IPS-18a (cell line): ENCODE measurements around the gene USP19.

Experiments
- H3K27ac ChIP-seq: one replicate; pipeline ENCODE4 v1.5.1; 2013; ENCODE audit warnings: low read length
- H3K27me3 ChIP-seq: one replicate; pipeline ENCODE4 v1.6.1; 2013; ENCODE audit warnings: mild to moderate bottlenecking, low read length; ENCODE audit not compliant: control insufficient read depth, insufficient read depth
- H3K36me3 ChIP-seq: one replicate; pipeline ENCODE4 v1.6.1; 2013; ENCODE audit warnings: low read depth, low read length; ENCODE audit not compliant: control insufficient read depth
- H3K4me1 ChIP-seq: one replicate; pipeline ENCODE4 v1.6.1; 2013; ENCODE audit warnings: low read depth, low read length; ENCODE audit not compliant: control insufficient read depth
- H3K4me3 ChIP-seq: one replicate; pipeline ENCODE4 v1.5.1; 2013; ENCODE audit warnings: low read length
- H3K9ac ChIP-seq: one replicate; pipeline ENCODE4 v1.6.1; 2013; ENCODE audit warnings: mild to moderate bottlenecking, low read length, moderate library complexity
- H3K9me3 ChIP-seq: one replicate; pipeline ENCODE4 v1.6.1; 2013; ENCODE audit warnings: low read depth, low read length; ENCODE audit not compliant: control insufficient read depth

Gene USP19

GRCh38 chr3:49158103-49158709, 37.6 kb upstream of the USP19 start:
- H3K4me3 ChIP-seq = no peak overlapping the region
- no peaks in the 10 kb centered on the region for H3K4me1 ChIP-seq
- no peak overlapping the region for H3K27ac ChIP-seq

GRCh38 chr3:49157289-49157688, 36.7 kb upstream of the USP19 start:
- H3K9me3 ChIP-seq = no peaks in the 10 kb centered on the region
- H3K36me3 ChIP-seq = peaks cover 5% of the 10 kb centered on the region
- no peaks in the 10 kb centered on the region for H3K27me3 ChIP-seq
- no peak overlapping the region for H3K9ac ChIP-seq
- H3K27ac ChIP-seq = no peak overlapping the region
- no peaks in the 10 kb centered on the region for H3K4me1 ChIP-seq
- no peak overlapping the region for H3K4me3 ChIP-seq

More at GRCh38 chr3:49158103-49158709, 37.6 kb upstream of the USP19 start:
- peaks cover 10% of the 10 kb centered on the region for H3K36me3 ChIP-seq
- no peaks in the 10 kb centered on the region for H3K27me3 ChIP-seq
- no peaks in the 10 kb centered on the region for H3K9me3 ChIP-seq
- no peak overlapping the region for H3K9ac ChIP-seq

GRCh38 chr3:49153349-49153912, 32.8 kb upstream of the USP19 start:
- Histone ChIP-seq H3K36me3 (no peaks in the 10 kb centered on the region), H3K27ac (no peak overlapping the region), H3K27me3 (no peaks in the 10 kb centered on the region), H3K9ac (no peak overlapping the region), H3K4me1 (no peaks in the 10 kb centered on the region), H3K4me3 (no peak overlapping the region), H3K9me3 (no peaks in the 10 kb centered on the region)

- Histone ChIP-seq H3K4me1 (no peaks in the 10 kb centered on the region), H3K4me3 (no peak overlapping the region)
Observed at GRCh38 chr3:49151610-49152009, 31.0 kb upstream of the USP19 start.

GRCh38 chr3:49148159-49148558, 27.5 kb upstream of the USP19 start:
- no peaks in the 10 kb centered on the region for H3K36me3 ChIP-seq
- no peaks in the 10 kb centered on the region for H3K27me3 ChIP-seq
- no peaks in the 10 kb centered on the region for H3K4me1 ChIP-seq
- H3K27ac ChIP-seq = no peak overlapping the region
- no peaks in the 10 kb centered on the region for H3K9me3 ChIP-seq
- no peak overlapping the region for H3K9ac ChIP-seq
- no peak overlapping the region for H3K4me3 ChIP-seq

More at GRCh38 chr3:49151610-49152009, 31.0 kb upstream of the USP19 start:
- Histone ChIP-seq H3K36me3 (no peaks in the 10 kb centered on the region), H3K9me3 (no peaks in the 10 kb centered on the region), H3K27ac (no peak overlapping the region), H3K27me3 (no peaks in the 10 kb centered on the region), H3K9ac (no peak overlapping the region)

- no peaks in the 10 kb centered on the region for H3K4me1 ChIP-seq
- no peak overlapping the region for H3K9ac ChIP-seq
- H3K9me3 ChIP-seq = no peaks in the 10 kb centered on the region
- H3K27ac ChIP-seq = no peak overlapping the region
- no peaks in the 10 kb centered on the region for H3K36me3 ChIP-seq
- no peak overlapping the region for H3K4me3 ChIP-seq
- H3K27me3 ChIP-seq = no peaks in the 10 kb centered on the region
Observed at GRCh38 chr3:49140080-49140479, 19.5 kb upstream of the USP19 start.

GRCh38 chr3:49135499-49135898, 14.9 kb upstream of the USP19 start:
- no peak overlapping the region for H3K27ac ChIP-seq
- no peak overlapping the region for H3K4me3 ChIP-seq
- peaks cover 5% of the 10 kb centered on the region for H3K4me1 ChIP-seq
- no peaks in the 10 kb centered on the region for H3K27me3 ChIP-seq
- H3K9ac ChIP-seq = no peak overlapping the region
- H3K36me3 ChIP-seq = no peaks in the 10 kb centered on the region
- H3K9me3 ChIP-seq = no peaks in the 10 kb centered on the region

- no peaks in the 10 kb centered on the region for H3K36me3 ChIP-seq
- no peak overlapping the region for H3K27ac ChIP-seq
- H3K27me3 ChIP-seq = no peaks in the 10 kb centered on the region
- H3K9me3 ChIP-seq = no peaks in the 10 kb centered on the region
- H3K4me1 ChIP-seq = peaks cover 5% of the 10 kb centered on the region
- no peak overlapping the region for H3K9ac ChIP-seq
- no peak overlapping the region for H3K4me3 ChIP-seq
Observed at GRCh38 chr3:49134471-49135265, 14.0 kb upstream of the USP19 start.

GRCh38 chr3:49133226-49133951, 12.8 kb upstream of the USP19 start:
- Histone ChIP-seq H3K4me3 (peak overlapping the region; percentile 92), H3K9ac (peak overlapping the region; percentile 64), H3K9me3 (no peaks in the 10 kb centered on the region), H3K27me3 (no peaks in the 10 kb centered on the region), H3K4me1 (peaks cover 5% of the 10 kb centered on the region), H3K36me3 (no peaks in the 10 kb centered on the region), H3K27ac (peak overlapping the region; percentile 48)

- Histone ChIP-seq H3K9ac (peak within 1 kb of the TSS; percentile 64), H3K27me3 (no peaks in the 10 kb centered on the region), H3K27ac (peak within 1 kb of the TSS; percentile 48), H3K4me1 (peaks cover 5% of the 10 kb centered on the region), H3K9me3 (no peaks in the 10 kb centered on the region), H3K4me3 (peak within 1 kb of the TSS; percentile 92), H3K36me3 (no peaks in the 10 kb centered on the region)
Observed at GRCh38 chr3:49132437-49133225, 12.0 kb upstream of the USP19 start, which contains the start of gene LAMB2. Gene LAMB2 (minus strand): TSS chr3:49133050. CDS start chr3:49132867, 183 bp downstream.

GRCh38 chr3:49132073-49132436, 11.4 kb upstream of the USP19 start:
- Histone ChIP-seq H3K9ac (no peak overlapping the region), H3K4me3 (peak overlapping the region; percentile 92), H3K9me3 (no peaks in the 10 kb centered on the region), H3K36me3 (no peaks in the 10 kb centered on the region), H3K4me1 (peaks cover 5% of the 10 kb centered on the region), H3K27me3 (no peaks in the 10 kb centered on the region), H3K27ac (no peak overlapping the region)
